ENCODE data around the gene SLC30A10.

- TF ChIP-seq CTCF (IDR thresholded peaks at IDR 0.05; ENCODE audit: low read length) (no peak), EZH2 (optimal IDR thresholded peaks at IDR 0.05; ENCODE audit: low read depth, low read length) (no peak), EZH2phosphoT487 (IDR thresholded peaks at IDR 0.05; ENCODE audit: low read length) (no peak)
These were observed 4.0 kb downstream of the SLC30A10 start for GRCh38 chr1:219924342-219924741.

Measured in MM.1S (cell line).